ENCODE measurements around the gene CSNK2A3. TPM values are rescaled to one million over a fixed set of nuclear protein-coding genes. Genes with fewer than 3 reads are reported as not detected.
A peak's percentile ranks its signal among the peaks of the same experiment; 100 is the strongest.

CSNK2A3 gene
- total RNA-seq, 4 donors from 2014 or later, result 0.64 to 1.5 (median 0.68) TPM; not detected in 1

- TF ChIP-seq POLR2A (IDR thresholded peaks at IDR 0.05) (no peak), CTCF (IDR thresholded peaks at IDR 0.05) (no peak)
- Histone ChIP-seq H3K9me3 (no peaks in the 10 kb centered on the region), H3K4me3 (no peak overlapping the region), H3K27me3 (no peaks in the 10 kb centered on the region), H3K4me1 (peaks cover 5 to 14% (median 10%) of the 10 kb centered on the region in 4 donors), H3K27ac (no peak overlapping the region), H3K36me3 (no peaks in the 10 kb centered on the region)
- no peak for DNase-seq
- intact Hi-C loops (cut with DNase I; ENCODE audit: low total_unique reads) (no loop called here), in situ Hi-C loops (cut with MboI; ENCODE audit: low pct_ligation_motif_present in 1 of 4, low pct_unique_long_range_greater_than_20kb in 1 of 4, low sequenced_read_pairs in 3 of 4) (no loop called here)
- WGBS, 2 donors (ENCODE audit: low coverage in 1 of 2), result 83 to 91% methylated on average over 1 to 4 of the region's 4 CpGs
These were observed 1.9 kb downstream of the CSNK2A3 start for GRCh38 chr11:11351042-11351586.

- Histone ChIP-seq H3K27ac (peak overlapping the region in 3 of 4 donors; percentile 20 to 51 (median 41)), H3K4me1 (peaks cover 5 to 14% (median 10%) of the 10 kb centered on the region in 4 donors), H3K36me3 (no peaks in the 10 kb centered on the region), H3K9me3 (no peaks in the 10 kb centered on the region), H3K4me3 (no peak overlapping the region), H3K27me3 (no peaks in the 10 kb centered on the region)
- DNase-seq, result no peak
- intact Hi-C loops (cut with DNase I; ENCODE audit: low total_unique reads) (no loop called here), in situ Hi-C loops (cut with MboI; ENCODE audit: low pct_ligation_motif_present in 1 of 4, low pct_unique_long_range_greater_than_20kb in 1 of 4, low sequenced_read_pairs in 3 of 4) (no loop called here)
- 20 to 41% methylated on average over 1 of the region's 1 CpG for WGBS, 2 donors (ENCODE audit: low coverage in 1 of 2)
- TF ChIP-seq POLR2AphosphoS5 (IDR thresholded peaks at IDR 0.05) (peak in 1 of 3 donors; percentile 35), POLR2A (IDR thresholded peaks at IDR 0.05) (no peak)
These were observed 3.1 kb downstream of the CSNK2A3 start for GRCh38 chr11:11349870-11350337.

- H3K36me3 ChIP-seq, result no peaks in the 10 kb centered on the region
- intact Hi-C loops (cut with DNase I; ENCODE audit: low total_unique reads), result no loop called here
- TF ChIP-seq EP300 (IDR thresholded peaks at IDR 0.05; ENCODE audit: low read depth) (no peak), CTCF (IDR thresholded peaks at IDR 0.05) (no peak), POLR2AphosphoS5 (IDR thresholded peaks at IDR 0.05) (no peak), POLR2A (IDR thresholded peaks at IDR 0.05) (no peak)
- peak overlapping the region in 3 of 4 donors; percentile 20 to 51 (median 41) for H3K27ac ChIP-seq
- in situ Hi-C loops (cut with MboI; ENCODE audit: low pct_ligation_motif_present in 1 of 4, low pct_unique_long_range_greater_than_20kb in 1 of 4, low sequenced_read_pairs in 3 of 4), result no loop called here
- no peak overlapping the region for H3K4me3 ChIP-seq
- DNase-seq, result no peak
- no peaks in the 10 kb centered on the region for H3K27me3 ChIP-seq
- H3K9me3 ChIP-seq, result no peaks in the 10 kb centered on the region
- peaks cover 5 to 14% (median 10%) of the 10 kb centered on the region in 4 donors for H3K4me1 ChIP-seq
- 48 to 66% methylated on average over 9 to 12 of the region's 12 CpGs for WGBS, 2 donors (ENCODE audit: low coverage in 1 of 2)
These were observed 3.8 kb downstream of the CSNK2A3 start for GRCh38 chr11:11349106-11349825.

GRCh38 chr11:11348303-11348702, 4.7 kb downstream of the CSNK2A3 start:
- intact Hi-C loops (cut with DNase I; ENCODE audit: low total_unique reads) (no loop called here), in situ Hi-C loops (cut with MboI; ENCODE audit: low pct_ligation_motif_present in 1 of 4, low pct_unique_long_range_greater_than_20kb in 1 of 4, low sequenced_read_pairs in 3 of 4) (no loop called here)
- no peaks in the 10 kb centered on the region for H3K36me3 ChIP-seq
- DNase-seq, result no peak
- peaks cover 5 to 14% (median 10%) of the 10 kb centered on the region in 4 donors for H3K4me1 ChIP-seq
- TF ChIP-seq CTCF (IDR thresholded peaks at IDR 0.05), result no peak
- no peaks in the 10 kb centered on the region for H3K9me3 ChIP-seq
- no peak overlapping the region for H3K27ac ChIP-seq
- H3K4me3 ChIP-seq, result no peak overlapping the region
- H3K27me3 ChIP-seq, result no peaks in the 10 kb centered on the region
- WGBS, 2 donors (ENCODE audit: low coverage in 1 of 2), result 91 to 100% methylated on average over 1 to 5 of the region's 5 CpGs

Measured in transverse colon (tissue), 4 donors.